ENCODE results near the gene GALNT2. TPM values are rescaled to one million over a fixed set of nuclear protein-coding genes. Genes with fewer than 3 reads are reported as not detected.

Gene GALNT2
- total and polyA plus RNA-seq, 2 donors from 2014 or later, result 20.2 to 59.2 TPM

- FAIRE-seq, result no peak
- Histone ChIP-seq H3K27ac (ENCODE audit: low read depth in 2 of 2, low read length in 2 of 2) (no peak overlapping the region), H3K4me1 (ENCODE audit: control insufficient read depth in 2 of 3, insufficient read depth in 2 of 3, low read depth in 1 of 3, low read length in 3 of 3) (peaks cover 0 to 25% (median 7%) of the 10 kb centered on the region in 3 donors), H3K4me3 (ENCODE audit: low read length in 3 of 3) (no peak overlapping the region), H3K9me3 (ENCODE audit: control insufficient read depth in 2 of 3, insufficient read depth in 1 of 3, low read length in 3 of 3) (no peaks in the 10 kb centered on the region), H3K36me3 (ENCODE audit: control insufficient read depth in 2 of 3, insufficient read depth in 3 of 3, low read length in 3 of 3) (peaks cover 0 to 10% (median 0%) of the 10 kb centered on the region in 3 donors), H3K27me3 (ENCODE audit: control insufficient read depth, insufficient read depth, low read length) (no peaks in the 10 kb centered on the region), H3K9ac (ENCODE audit: low read length in 3 of 3) (no peak overlapping the region)
- DNase-seq, result no peak
- intact Hi-C loops (cut with DNase I), result no loop called here
- TF ChIP-seq, protein P1, sequence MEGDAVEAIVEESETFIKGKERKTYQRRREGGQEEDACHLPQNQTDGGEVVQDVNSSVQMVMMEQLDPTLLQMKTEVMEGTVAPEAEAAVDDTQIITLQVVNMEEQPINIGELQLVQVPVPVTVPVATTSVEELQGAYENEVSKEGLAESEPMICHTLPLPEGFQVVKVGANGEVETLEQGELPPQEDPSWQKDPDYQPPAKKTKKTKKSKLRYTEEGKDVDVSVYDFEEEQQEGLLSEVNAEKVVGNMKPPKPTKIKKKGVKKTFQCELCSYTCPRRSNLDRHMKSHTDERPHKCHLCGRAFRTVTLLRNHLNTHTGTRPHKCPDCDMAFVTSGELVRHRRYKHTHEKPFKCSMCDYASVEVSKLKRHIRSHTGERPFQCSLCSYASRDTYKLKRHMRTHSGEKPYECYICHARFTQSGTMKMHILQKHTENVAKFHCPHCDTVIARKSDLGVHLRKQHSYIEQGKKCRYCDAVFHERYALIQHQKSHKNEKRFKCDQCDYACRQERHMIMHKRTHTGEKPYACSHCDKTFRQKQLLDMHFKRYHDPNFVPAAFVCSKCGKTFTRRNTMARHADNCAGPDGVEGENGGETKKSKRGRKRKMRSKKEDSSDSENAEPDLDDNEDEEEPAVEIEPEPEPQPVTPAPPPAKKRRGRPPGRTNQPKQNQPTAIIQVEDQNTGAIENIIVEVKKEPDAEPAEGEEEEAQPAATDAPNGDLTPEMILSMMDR (IDR thresholded peaks at IDR 0.05; ENCODE audit: borderline replicate concordance, extremely low read depth, insufficient read depth), result no peak
These were observed 7.7 kb downstream of the GALNT2 start for GRCh38 chr1:230074762-230075161.

DNA sequence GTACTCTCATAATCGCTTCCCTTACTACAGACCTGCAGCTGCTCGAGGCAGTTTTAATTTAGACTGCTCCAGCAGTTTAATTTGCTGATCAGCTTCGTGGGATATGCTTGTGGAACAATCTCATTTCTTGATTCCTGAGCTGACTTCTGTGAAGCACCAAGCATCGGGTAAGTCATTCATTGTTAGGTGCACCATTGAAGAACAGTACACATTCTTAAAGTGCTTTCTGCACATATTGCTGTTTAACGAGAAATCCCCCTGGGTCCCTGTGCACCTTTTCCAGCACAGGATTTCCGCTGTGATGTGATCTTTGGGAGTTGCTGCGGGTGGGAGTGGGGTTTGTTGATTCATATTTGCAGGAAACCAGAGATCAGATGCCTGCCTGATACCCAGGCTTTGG, 9.1 kb downstream of the GALNT2 start:
- H3K27me3 ChIP-seq (ENCODE audit: control insufficient read depth, insufficient read depth, low read length), result no peaks in the 10 kb centered on the region
- DNase-seq (no peak), FAIRE-seq (no peak)
- intact Hi-C loops (cut with DNase I), result no loop called here
- peaks cover 0 to 20% (median 7%) of the 10 kb centered on the region in 3 donors for H3K4me1 ChIP-seq (ENCODE audit: control insufficient read depth in 2 of 3, insufficient read depth in 2 of 3, low read depth in 1 of 3, low read length in 3 of 3)
- H3K9ac ChIP-seq (ENCODE audit: low read length in 3 of 3), result no peak overlapping the region
- H3K9me3 ChIP-seq (ENCODE audit: control insufficient read depth in 2 of 3, insufficient read depth in 1 of 3, low read length in 3 of 3), result no peaks in the 10 kb centered on the region
- no peak overlapping the region for H3K4me3 ChIP-seq (ENCODE audit: low read length in 3 of 3)
- H3K27ac ChIP-seq (ENCODE audit: low read depth in 2 of 2, low read length in 2 of 2), result no peak overlapping the region
- peaks cover 0 to 10% (median 0%) of the 10 kb centered on the region in 3 donors for H3K36me3 ChIP-seq (ENCODE audit: control insufficient read depth in 2 of 3, insufficient read depth in 3 of 3, low read length in 3 of 3)
- TF ChIP-seq, protein P1 (IDR thresholded peaks at IDR 0.05; ENCODE audit: borderline replicate concordance, extremely low read depth, insufficient read depth), result no peak

GRCh38 chr1:230077011-230077410, 10.0 kb downstream of the GALNT2 start:
- FAIRE-seq, result no peak
- no peak overlapping the region for H3K9ac ChIP-seq (ENCODE audit: low read length in 3 of 3)
- H3K27ac ChIP-seq (ENCODE audit: low read depth in 2 of 2, low read length in 2 of 2), result no peak overlapping the region
- no peaks in the 10 kb centered on the region for H3K27me3 ChIP-seq (ENCODE audit: control insufficient read depth, insufficient read depth, low read length)
- DNase-seq, result no peak
- TF ChIP-seq, protein P1 (IDR thresholded peaks at IDR 0.05; ENCODE audit: borderline replicate concordance, extremely low read depth, insufficient read depth), result no peak
- intact Hi-C loops (cut with DNase I), result no loop called here
- H3K4me3 ChIP-seq (ENCODE audit: low read length in 3 of 3), result no peak overlapping the region
- H3K4me1 ChIP-seq (ENCODE audit: control insufficient read depth in 2 of 3, insufficient read depth in 2 of 3, low read depth in 1 of 3, low read length in 3 of 3), result peaks cover 0 to 17% (median 5%) of the 10 kb centered on the region in 3 donors
- H3K36me3 ChIP-seq (ENCODE audit: control insufficient read depth in 2 of 3, insufficient read depth in 3 of 3, low read length in 3 of 3), result peaks cover 0 to 10% (median 0%) of the 10 kb centered on the region in 3 donors
- H3K9me3 ChIP-seq (ENCODE audit: control insufficient read depth in 2 of 3, insufficient read depth in 1 of 3, low read length in 3 of 3), result no peaks in the 10 kb centered on the region

Measured in kidney (tissue), 14 donors.